CD4-positive, alpha-beta T cell treated with Interleukin-15 for 1 hour (primary cell): Measurements from ENCODE around the gene LY86.
"Not testable (repeated sequence)": the region's sequence is repeated elsewhere in the genome, so short reads cannot be mapped to it uniquely, and the experiment has no call there.

ENCODE experiments used
- DNase-seq: peaks from one replicate; pipeline ENCODE4 v3.0.0-alpha.2; 2020

LY86 gene

GRCh38 chr6:6655805-6656251, 67.3 kb downstream of the LY86 start:
- DNase-seq = no peak

GRCh38 chr6:6656287-6656686, 67.8 kb downstream of the LY86 start:
- DNase-seq = no peak

GRCh38 chr6:6657085-6657819, 68.7 kb downstream of the LY86 start:
- no peak for DNase-seq

GRCh38 chr6:6657820-6658217, 69.3 kb downstream of the LY86 start:
- no peak for DNase-seq

DNA sequence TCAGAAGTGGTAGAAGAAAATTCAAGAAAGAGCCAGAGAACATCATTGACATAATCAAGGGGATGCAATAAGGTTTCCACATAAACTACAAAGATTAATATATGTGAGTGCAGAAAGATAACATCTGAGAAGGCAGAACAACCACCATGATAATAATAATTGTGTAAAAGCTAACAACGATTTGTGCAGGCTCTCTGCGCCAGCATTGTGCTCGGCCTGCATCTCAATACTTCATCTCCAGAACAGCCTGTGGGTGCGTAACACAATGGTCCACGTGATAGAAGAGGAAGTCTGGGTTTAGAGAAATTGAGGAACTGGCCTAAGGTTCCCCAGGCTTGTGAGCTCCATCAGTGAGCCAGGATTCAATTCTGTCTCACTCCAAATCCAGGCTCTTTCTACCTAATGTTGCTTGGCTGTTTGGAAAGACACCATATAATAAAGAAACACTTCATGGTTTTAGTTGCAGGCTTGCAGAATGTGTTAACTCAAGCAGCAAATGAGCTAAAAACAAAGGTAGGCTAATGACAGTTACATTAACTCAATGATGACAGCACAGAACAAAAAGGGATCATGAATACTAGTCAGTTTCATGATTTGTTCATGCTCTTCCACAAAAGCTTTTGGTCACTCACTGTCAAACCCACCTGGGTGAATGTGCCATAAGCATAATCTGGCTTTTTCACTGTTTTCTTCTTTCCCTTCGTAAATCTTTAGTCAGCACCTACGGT, 71.2 kb downstream of the LY86 start:
- DNase-seq = peak; percentile 50

- DNase-seq = no peak
These were observed 72.0 kb downstream of the LY86 start for GRCh38 chr6:6660339-6661045.

GRCh38 chr6:6661191-6661590, 72.7 kb downstream of the LY86 start:
- DNase-seq = no peak

- DNase-seq = peak; percentile 28
These were observed 73.2 kb downstream of the LY86 start for GRCh38 chr6:6661684-6662083.

DNA sequence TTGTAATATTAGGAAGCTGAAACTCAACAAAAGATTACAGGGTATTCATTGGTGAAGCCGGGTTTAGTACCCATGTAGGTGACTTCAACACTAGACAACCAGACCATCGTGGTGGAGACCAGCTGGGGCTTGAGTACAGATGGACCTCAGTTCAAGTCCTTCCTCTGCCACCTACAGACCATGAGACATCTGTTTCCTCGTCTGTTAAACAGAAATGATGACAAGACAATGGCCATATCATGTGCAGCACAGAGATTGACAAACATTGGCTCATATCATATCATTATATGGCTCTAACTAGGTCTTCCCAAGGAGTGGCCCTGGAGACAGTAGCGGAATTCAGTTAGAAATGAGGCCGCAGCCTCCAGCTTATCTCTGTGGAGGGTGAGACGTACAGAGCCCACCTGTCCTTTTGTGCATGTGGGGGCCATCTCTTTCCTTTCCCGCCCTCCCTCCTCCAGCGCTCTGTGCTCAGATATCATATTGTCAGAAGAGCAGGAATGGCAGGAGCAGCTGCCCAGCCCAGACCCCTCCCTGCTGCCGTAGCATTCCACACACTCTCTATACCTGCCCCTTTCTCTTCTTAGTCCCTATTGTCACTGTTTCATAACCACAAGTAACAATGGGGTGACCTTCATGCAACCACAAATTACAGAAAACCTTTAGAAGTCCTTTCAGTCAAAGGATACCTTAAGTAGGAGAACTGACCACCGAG, 75.1 kb downstream of the LY86 start:
- DNase-seq = no peak

DNA sequence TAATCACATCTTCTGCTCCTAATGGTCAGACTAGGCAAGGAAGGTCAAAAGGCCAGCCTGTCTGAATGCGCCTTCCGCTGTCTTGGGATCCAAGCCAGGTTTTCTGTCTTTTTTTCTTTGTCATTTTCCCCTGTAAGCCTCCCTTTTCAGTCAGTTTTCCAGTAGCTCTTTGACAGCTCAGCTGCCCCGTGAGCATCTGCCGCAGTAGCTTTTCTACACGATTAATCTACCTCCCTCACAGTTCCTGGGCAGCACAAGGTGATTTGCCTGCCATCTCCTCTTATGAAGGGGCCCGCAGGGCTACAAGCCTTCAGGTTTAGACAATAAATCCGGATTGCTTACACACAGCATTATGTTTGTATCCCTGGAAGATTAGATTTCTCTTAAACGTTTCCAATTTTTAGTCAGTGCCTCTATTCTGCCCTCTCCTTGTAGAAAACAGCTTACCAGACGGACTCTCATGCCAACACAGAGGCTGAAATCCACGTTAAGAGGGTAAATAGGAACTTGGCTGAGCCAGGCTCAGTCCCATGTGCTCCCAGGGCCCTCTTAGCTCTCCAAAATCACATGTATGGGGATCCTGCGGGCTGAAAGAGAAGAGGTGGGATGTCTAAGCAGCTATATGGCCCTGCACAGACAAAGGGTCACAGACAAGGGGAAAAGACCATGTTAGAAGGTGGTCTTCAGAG, 77.2 kb downstream of the LY86 start:
- DNase-seq = no peak

- not testable (repeated sequence) for DNase-seq
These were observed 81.6 kb downstream of the LY86 start for GRCh38 chr6:6670150-6670549.

GRCh38 chr6:6674872-6675271, 86.4 kb downstream of the LY86 start:
- no peak for DNase-seq

GRCh38 chr6:6676910-6677441, 88.5 kb downstream of the LY86 start:
- peak; percentile 68 for DNase-seq

DNA sequence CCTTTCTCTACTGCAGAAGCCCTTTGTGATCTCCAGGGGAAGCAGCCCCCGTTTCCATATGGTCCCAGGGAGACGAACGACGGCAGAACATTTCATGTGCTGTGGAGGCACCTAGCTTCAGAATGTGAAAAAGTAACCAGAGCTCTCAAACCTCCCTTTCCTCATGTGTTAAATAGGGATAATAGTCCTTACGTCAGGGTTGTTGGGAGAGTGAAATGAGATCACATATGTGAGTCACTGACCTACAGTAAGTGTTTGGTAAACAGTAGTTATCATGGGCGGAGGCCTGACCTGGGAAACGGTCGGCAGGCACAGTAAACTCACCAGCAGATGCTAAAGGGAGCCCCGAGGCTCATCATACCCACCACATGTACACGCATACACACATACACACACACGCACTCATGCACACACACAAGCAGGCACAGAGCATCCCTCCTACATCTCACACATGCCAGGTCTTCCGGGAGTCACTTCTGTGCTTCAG, 89.7 kb downstream of the LY86 start:
- no peak for DNase-seq

DNA sequence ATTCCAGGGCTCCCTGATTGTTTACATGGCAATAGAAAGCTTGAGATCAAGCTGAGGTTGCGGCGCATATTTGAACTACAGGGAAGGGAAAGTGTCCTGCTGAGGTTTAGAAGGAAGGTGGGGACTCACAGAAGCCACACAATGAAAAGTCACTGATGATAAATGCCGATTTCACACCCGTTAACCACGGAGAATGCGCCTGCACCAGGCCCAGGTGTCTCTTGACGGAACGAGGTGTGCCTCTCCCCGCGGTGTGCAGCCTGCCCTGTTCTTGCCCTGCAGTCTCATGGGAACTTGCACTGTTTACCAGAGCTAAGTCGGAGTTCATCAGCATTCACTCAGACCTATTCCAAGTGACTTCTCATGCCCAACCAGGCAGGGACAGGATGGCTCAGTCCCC, 90.3 kb downstream of the LY86 start:
- no peak for DNase-seq

GRCh38 chr6:6679633-6680032, 91.1 kb downstream of the LY86 start:
- DNase-seq = no peak

GRCh38 chr6:6680526-6680925, 92.0 kb downstream of the LY86 start:
- no peak for DNase-seq

- DNase-seq = no peak
These were observed 92.7 kb downstream of the LY86 start for GRCh38 chr6:6681075-6681849.

- DNase-seq = no peak
These were observed 93.7 kb downstream of the LY86 start for GRCh38 chr6:6682225-6682624.

DNA sequence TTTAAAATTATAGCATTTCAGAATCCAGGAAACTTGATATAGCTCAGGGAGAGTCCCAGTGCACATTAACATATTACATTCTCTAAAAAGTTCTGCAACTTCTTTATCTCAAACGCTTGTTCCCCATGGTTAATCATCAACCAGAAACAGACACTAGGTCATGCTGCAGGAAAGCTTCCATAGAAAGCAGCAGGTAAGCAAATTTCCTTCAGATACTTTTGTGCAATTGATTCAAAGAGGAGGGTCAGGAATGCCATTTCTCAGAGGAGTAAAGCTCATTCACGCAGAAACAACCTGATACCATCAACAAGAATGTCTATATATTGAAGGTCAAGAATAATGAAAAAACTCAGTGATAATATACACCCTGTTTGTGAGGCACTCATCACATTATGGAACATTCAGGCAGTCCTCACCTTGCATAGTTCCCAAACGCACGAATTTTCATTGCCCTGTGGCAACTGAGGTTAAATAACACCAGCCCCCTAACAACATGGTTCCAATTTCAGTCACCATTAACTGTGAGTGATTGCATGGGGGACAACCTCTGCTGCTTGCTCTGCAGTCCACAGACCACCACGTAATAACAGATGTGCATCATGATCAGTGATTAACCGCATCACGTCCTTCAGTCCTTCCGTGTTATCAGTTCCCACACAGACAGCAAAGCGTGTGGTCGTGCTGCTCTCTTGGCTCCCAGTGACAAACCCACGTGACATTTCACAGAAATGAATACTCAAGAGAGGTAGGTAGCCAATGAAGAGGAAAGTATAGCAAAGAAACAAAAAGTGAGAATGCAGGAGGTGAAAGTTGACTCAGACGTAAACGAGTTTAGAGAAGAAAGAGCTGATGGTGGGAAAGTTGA, 95.7 kb downstream of the LY86 start:
- DNase-seq = no peak
